ENCODE results near the gene SDC1.

DNA sequence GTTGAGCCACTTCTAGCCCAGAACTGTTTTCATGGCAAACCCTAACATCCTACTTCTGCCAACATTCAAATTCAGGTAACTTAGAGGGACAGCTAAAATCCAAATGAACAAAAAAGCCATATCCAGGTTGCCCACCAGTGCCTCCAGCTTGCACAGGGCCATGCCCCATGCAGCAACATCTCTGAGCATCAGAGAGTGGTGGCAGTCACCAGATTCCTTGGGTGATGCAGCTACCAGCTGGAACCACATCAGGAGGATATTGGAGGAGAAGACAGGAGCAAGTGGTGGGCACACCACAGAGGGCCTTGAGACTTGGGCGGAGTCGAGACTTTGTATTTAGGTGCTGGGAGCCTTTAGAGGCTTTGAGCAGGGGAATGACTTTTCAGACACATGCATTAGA, 50.5 kb downstream of the SDC1 start:
- TF ChIP-seq CTCF (conservative IDR thresholded peaks at IDR 0.05), result no peak
- no peak for TF ChIP-seq ZFX (IDR thresholded peaks at IDR 0.05)

Measured in C4-2B (cell line).